IMR-90 (cell line): ENCODE data around the gene ST3GAL4. TPM values are rescaled to one million over a fixed set of nuclear protein-coding genes. Genes with fewer than 3 reads are reported as not detected.

Experiments
- ATAC-seq: fragments of 200-7000 bp; cut with Tn5 transposase; 2 replicates; pipeline ENCODE4 v1.9.1; 2020; ENCODE audit warnings: low read depth, mild to moderate bottlenecking, moderate library complexity
- BruUV-seq: library from RNA; stranded (reverse); fragments of 400-500 nt; replicated peaks from 2 replicates; lab custom pipeline; 2021; lab: Mats Ljungman, UMichigan
- CTCF ChIA-PET: fragments of 300-600 bp; formaldehyde crosslinking; extraction: SDS; loops from one replicate; lab custom pipeline; 2021; ENCODE audit warnings: antibody characterized with exemption; lab: Yijun Ruan, JAX
- POLR2A ChIA-PET: fragments of 300-600 bp; sonication (Branson Sonifier 250); formaldehyde crosslinking; loops from one replicate; lab custom pipeline; 2022; ENCODE audit warnings: antibody characterized with exemption; ENCODE audit not compliant: unreplicated experiment; lab: Charles Lee
- DNase-seq: peaks from one replicate; pipeline ENCODE4 v3.0.0; 2013
- H2AFZ ChIP-seq: replicated peaks from 2 replicates; pipeline ENCODE3; 2013; ENCODE audit warnings: low read length, mild to moderate bottlenecking; ENCODE audit not compliant: poor library complexity
- H2AK5ac ChIP-seq: 2 replicates; pipeline ENCODE4 v1.6.1; 2013; ENCODE audit warnings: low read depth, low read length, inconsistent platforms
- H2AK9ac ChIP-seq: replicated peaks from 2 replicates; pipeline ENCODE3; 2013; ENCODE audit warnings: mild to moderate bottlenecking, low read depth, low read length, moderate library complexity; ENCODE audit not compliant: poor library complexity
- H2BK120ac ChIP-seq: 2 replicates; pipeline ENCODE4 v1.6.1; 2013; ENCODE audit warnings: low read depth, low read length, inconsistent platforms
- H2BK15ac ChIP-seq: 3 replicates; pipeline ENCODE4 v1.6.1; 2013; ENCODE audit warnings: low read depth, low read length, inconsistent platforms
- H2BK20ac ChIP-seq: 2 replicates; pipeline ENCODE4 v1.6.1; 2013; ENCODE audit warnings: low read depth, mild to moderate bottlenecking, inconsistent platforms, low read length, moderate library complexity
- H2BK5ac ChIP-seq: 2 replicates; pipeline ENCODE4 v1.6.1; 2013; ENCODE audit warnings: mild to moderate bottlenecking, low read depth, low read length, inconsistent platforms; ENCODE audit not compliant: poor library complexity, severe bottlenecking
- H3K14ac ChIP-seq: replicated peaks from 2 replicates; pipeline ENCODE4 v1.6.1; 2013; ENCODE audit warnings: low read depth, low read length, inconsistent platforms
- H3K18ac ChIP-seq: 2 replicates; pipeline ENCODE4 v1.6.1; 2013; ENCODE audit warnings: low read depth, low read length, control low read depth
- H3K23ac ChIP-seq: 2 replicates; pipeline ENCODE4 v1.6.1; 2013; ENCODE audit warnings: low read depth, low read length, inconsistent platforms
- H3K27ac ChIP-seq: 2 replicates; pipeline ENCODE4 v1.5.1; 2013; ENCODE audit warnings: mild to moderate bottlenecking, control low read depth, low read length; ENCODE audit not compliant: insufficient read depth
- H3K27me3 ChIP-seq: 2 replicates; pipeline ENCODE4 v1.6.1; 2013; ENCODE audit warnings: low read length; ENCODE audit not compliant: control insufficient read depth, insufficient read depth
- H3K36me3 ChIP-seq: 2 replicates; pipeline ENCODE4 v1.6.1; 2013; ENCODE audit warnings: low read length, mixed read lengths; ENCODE audit not compliant: control insufficient read depth, insufficient read depth
- H3K4ac ChIP-seq: 2 replicates; pipeline ENCODE4 v1.6.1; 2013; ENCODE audit warnings: low read depth, low read length, inconsistent platforms
- H3K4me1 ChIP-seq: 2 replicates; pipeline ENCODE4 v1.6.1; 2013; ENCODE audit warnings: low read length, mixed read lengths; ENCODE audit not compliant: control insufficient read depth, insufficient read depth
- H3K4me2 ChIP-seq: 2 replicates; pipeline ENCODE4 v1.6.1; 2013; ENCODE audit warnings: low read depth, mild to moderate bottlenecking, control low read depth, low read length, moderate library complexity
- H3K4me3 ChIP-seq: 2 replicates; pipeline ENCODE4 v1.5.1; 2013; ENCODE audit warnings: low read depth, mild to moderate bottlenecking, control low read depth, low read length, moderate library complexity; ENCODE audit not compliant: insufficient read depth
- H3K56ac ChIP-seq: 2 replicates; pipeline ENCODE4 v1.6.1; 2013; ENCODE audit warnings: low read length, inconsistent platforms; ENCODE audit not compliant: insufficient read depth; ENCODE audit errors: extremely low read depth
- H3K79me1 ChIP-seq, 2 experiments: 2 replicates each; pipeline ENCODE4 v1.6.1; 2013; ENCODE audit warnings: low read length in 2 of 2, inconsistent platforms in 1 of 2, low read depth in 1 of 2
- H3K9ac ChIP-seq: 2 replicates; pipeline ENCODE4 v1.6.1; 2013; ENCODE audit warnings: low read depth, low read length, control low read depth
- H3K9me1 ChIP-seq: 2 replicates; pipeline ENCODE4 v1.6.1; 2013; ENCODE audit warnings: low read length, inconsistent platforms; ENCODE audit not compliant: insufficient read depth
- H3K9me3 ChIP-seq: 2 replicates; pipeline ENCODE4 v1.6.1; 2013; ENCODE audit warnings: low read length; ENCODE audit not compliant: control insufficient read depth, insufficient read depth
- H4K20me1 ChIP-seq: 2 replicates; pipeline ENCODE4 v1.6.1; 2013; ENCODE audit warnings: low read length, inconsistent platforms; ENCODE audit not compliant: insufficient read depth
- H4K5ac ChIP-seq: 2 replicates; pipeline ENCODE4 v1.6.1; 2013; ENCODE audit warnings: mild to moderate bottlenecking, low read depth, low read length, control low read depth
- H4K8ac ChIP-seq, 2 experiments: 2 replicates each; pipeline ENCODE4 v1.6.1; 2013; ENCODE audit warnings: low read depth in 2 of 2, low read length in 2 of 2, control low read depth in 1 of 2, inconsistent platforms in 1 of 2
- H4K91ac ChIP-seq: 2 replicates; pipeline ENCODE4 v1.6.1; 2013; ENCODE audit warnings: low read depth, low read length, inconsistent platforms; ENCODE audit not compliant: insufficient read depth
- BHLHE40 ChIP-seq: fragments of 150-350 bp; IDR thresholded peaks from 2 replicates; pipeline ENCODE4 v1.6.1; 2016; ENCODE audit warnings: mild to moderate bottlenecking, low read depth, low read length
- CHD1 ChIP-seq: IDR thresholded peaks from 2 replicates; pipeline ENCODE4 v1.6.1; 2012; ENCODE audit warnings: low read depth, low read length, improper control_type of control experiment
- MAZ ChIP-seq: IDR thresholded peaks from 2 replicates; pipeline ENCODE4 v1.6.1; 2012; ENCODE audit warnings: low read depth, mild to moderate bottlenecking, low read length, improper control_type of control experiment, moderate library complexity, borderline replicate concordance
- MXI1 ChIP-seq: IDR thresholded peaks from 2 replicates; pipeline ENCODE4 v1.6.1; 2012; ENCODE audit warnings: low read depth, mild to moderate bottlenecking, low read length, moderate library complexity, borderline replicate concordance
- POLR2A ChIP-seq: IDR thresholded peaks from 2 replicates; pipeline ENCODE4 v1.6.1; 2012; ENCODE audit warnings: mild to moderate bottlenecking, low read depth, low read length
- RAD21 ChIP-seq: IDR thresholded peaks from 2 replicates; pipeline ENCODE4 v1.6.1; 2012; ENCODE audit warnings: low read length, improper control_type of control experiment
- WGBS, 2 experiments: methylation state at CpG; one replicate each; pipeline versions ENCODE4 v1.1.5 to v1.1.7; 2013; ENCODE audit warnings: missing lambda C conversion rate in 2 of 2; ENCODE audit not compliant: insufficient read length in 1 of 2; ENCODE audit errors: extremely low coverage in 2 of 2; 5-methylcytosine and 5-hydroxymethylcytosine counted together
- dilution Hi-C: fragments of 300-500 bp; cut with HindIII; formaldehyde crosslinking; loops from one replicate; pipeline ENCODE4 v1.14.3; 2018; ENCODE audit warnings: low sequenced_read_pairs; ENCODE audit not compliant: unreplicated experiment
- in situ Hi-C: fragments of 300-500 bp; cut with MboI; formaldehyde crosslinking; loops from 3 replicates; pipeline ENCODE4 v1.14.3; 2019; ENCODE audit warnings: low sequenced_read_pairs, inconsistent platforms, mixed read lengths
- intact Hi-C: fragments of 100-400 bp; cut with micrococcal nuclease; formaldehyde crosslinking; loops from 2 replicates; pipeline ENCODE4 v1.10.0; 2022
- polyA plus RNA-seq, 3 experiments: library from polyadenylated mRNA; depleted of rRNA; stranded (reverse); fragments of >200 nt; gene quantifications; 2 replicates each; pipeline ENCODE4 v1.2.3, GENCODE V29; 2012; ENCODE audit warnings: low replicate concordance in 1 of 3
- total RNA-seq: library from RNA; depleted of rRNA; stranded (reverse); fragments of >200 nt; gene quantifications from 2 replicates; pipeline ENCODE4 v1.2.3, GENCODE V29; 2012
- TF ChIP-seq, protein P1 (sequence below): fragments of 150-350 bp; IDR thresholded peaks from 2 replicates; pipeline ENCODE4 v1.6.1; 2016; ENCODE audit warnings: low read depth, mild to moderate bottlenecking, low read length, moderate library complexity, borderline replicate concordance

The ST3GAL4 gene
- total and polyA plus RNA-seq, 2 of the 4 experiments (the other 2 are of a cell fraction): 17.0 to 19.7 TPM

DNA sequence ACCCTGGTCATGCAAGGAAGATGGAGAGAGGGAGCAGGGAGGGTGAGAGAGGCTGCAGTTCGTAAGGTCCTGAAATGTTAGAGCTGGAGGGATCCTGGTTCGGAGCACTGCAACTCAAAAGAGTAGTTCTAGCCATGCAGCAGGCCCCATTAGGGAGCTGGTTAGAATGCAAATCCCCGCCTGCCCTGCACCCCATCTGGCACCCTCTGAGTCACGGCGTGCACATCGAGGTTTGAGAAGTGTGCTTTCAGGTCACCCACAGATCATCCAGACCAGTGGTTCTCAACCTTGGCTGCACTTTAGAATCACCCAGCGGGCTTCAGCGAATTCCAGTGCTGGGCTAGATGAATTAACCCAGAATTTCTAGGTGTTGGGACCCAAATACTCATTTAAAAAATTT lies 48.2 kb downstream of the ST3GAL4 start:
- ChIA-PET CTCF (no interaction called here), POLR2A (no interaction called here)
- no peak overlapping the region for H3K14ac ChIP-seq
- H2BK20ac ChIP-seq: no peak overlapping the region
- H2BK120ac ChIP-seq: no peak overlapping the region
- no peak overlapping the region for H4K91ac ChIP-seq
- no TSS peak for BruUV-seq
- H3K4me3 ChIP-seq: no peak overlapping the region
- no peak; the same call in 1 of the 2 replicates for ATAC-seq
- peaks cover 11% of the 10 kb centered on the region for H3K9me1 ChIP-seq
- no peak overlapping the region for H3K4me2 ChIP-seq
- no peak overlapping the region for H2BK5ac ChIP-seq
- no peak overlapping the region for H3K4ac ChIP-seq
- in situ Hi-C loops: no loop called here
- H3K79me1 ChIP-seq: no peaks in the 10 kb centered on the region
- H2BK15ac ChIP-seq: no peak overlapping the region
- DNase-seq: no peak
- peaks cover 3% of the 10 kb centered on the region; the same call in 1 of the 2 replicates for H3K9me3 ChIP-seq
- no peak overlapping the region for H2AFZ ChIP-seq
- H2AK9ac ChIP-seq: no peak overlapping the region
- no peaks in the 10 kb centered on the region for H4K20me1 ChIP-seq
- H4K5ac ChIP-seq: no peak overlapping the region
- H4K8ac ChIP-seq: no peak overlapping the region
- H3K18ac ChIP-seq: no peak overlapping the region
- H3K4me1 ChIP-seq: peaks cover 4% of the 10 kb centered on the region; the same call in 1 of the 2 replicates
- H2AK5ac ChIP-seq: no peak overlapping the region
- intact Hi-C loops: no loop called here
- no peak overlapping the region for H3K9ac ChIP-seq
- no peak for TF ChIP-seq RAD21
- TF ChIP-seq, protein P1, sequence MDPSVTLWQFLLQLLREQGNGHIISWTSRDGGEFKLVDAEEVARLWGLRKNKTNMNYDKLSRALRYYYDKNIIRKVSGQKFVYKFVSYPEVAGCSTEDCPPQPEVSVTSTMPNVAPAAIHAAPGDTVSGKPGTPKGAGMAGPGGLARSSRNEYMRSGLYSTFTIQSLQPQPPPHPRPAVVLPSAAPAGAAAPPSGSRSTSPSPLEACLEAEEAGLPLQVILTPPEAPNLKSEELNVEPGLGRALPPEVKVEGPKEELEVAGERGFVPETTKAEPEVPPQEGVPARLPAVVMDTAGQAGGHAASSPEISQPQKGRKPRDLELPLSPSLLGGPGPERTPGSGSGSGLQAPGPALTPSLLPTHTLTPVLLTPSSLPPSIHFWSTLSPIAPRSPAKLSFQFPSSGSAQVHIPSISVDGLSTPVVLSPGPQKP: no peak
- TF ChIP-seq MXI1: no peak
- no peak for TF ChIP-seq POLR2A
- no peak for TF ChIP-seq BHLHE40
- no peak for TF ChIP-seq MAZ
- no peak for TF ChIP-seq CHD1
- no peaks in the 10 kb centered on the region for H3K27me3 ChIP-seq
- peaks cover 6% of the 10 kb centered on the region; the same call in 1 of the 2 replicates for H3K36me3 ChIP-seq
- H3K23ac ChIP-seq: no peak overlapping the region
- 78% methylated on average over 5 of the region's 8 CpGs; no CpG with 5 or more reads in 1 of the 2 experiments for WGBS, 2 experiments
- H3K56ac ChIP-seq: no peak overlapping the region
- no peak overlapping the region for H3K27ac ChIP-seq
- dilution Hi-C loops: no loop called here
